NCI-H1436 treated with DMSO at 0.1 percent for 48 hours (cell line): Measurements from ENCODE around the gene PRRT3.
"Not testable (repeated sequence)": the region's sequence is repeated elsewhere in the genome, so short reads cannot be mapped to it uniquely, and the experiment has no call there.

ENCODE experiments used
- DNase-seq: peaks from one replicate; lab custom pipeline; 2025; lab: John Stamatoyannopoulos, UW

PRRT3 gene

DNA sequence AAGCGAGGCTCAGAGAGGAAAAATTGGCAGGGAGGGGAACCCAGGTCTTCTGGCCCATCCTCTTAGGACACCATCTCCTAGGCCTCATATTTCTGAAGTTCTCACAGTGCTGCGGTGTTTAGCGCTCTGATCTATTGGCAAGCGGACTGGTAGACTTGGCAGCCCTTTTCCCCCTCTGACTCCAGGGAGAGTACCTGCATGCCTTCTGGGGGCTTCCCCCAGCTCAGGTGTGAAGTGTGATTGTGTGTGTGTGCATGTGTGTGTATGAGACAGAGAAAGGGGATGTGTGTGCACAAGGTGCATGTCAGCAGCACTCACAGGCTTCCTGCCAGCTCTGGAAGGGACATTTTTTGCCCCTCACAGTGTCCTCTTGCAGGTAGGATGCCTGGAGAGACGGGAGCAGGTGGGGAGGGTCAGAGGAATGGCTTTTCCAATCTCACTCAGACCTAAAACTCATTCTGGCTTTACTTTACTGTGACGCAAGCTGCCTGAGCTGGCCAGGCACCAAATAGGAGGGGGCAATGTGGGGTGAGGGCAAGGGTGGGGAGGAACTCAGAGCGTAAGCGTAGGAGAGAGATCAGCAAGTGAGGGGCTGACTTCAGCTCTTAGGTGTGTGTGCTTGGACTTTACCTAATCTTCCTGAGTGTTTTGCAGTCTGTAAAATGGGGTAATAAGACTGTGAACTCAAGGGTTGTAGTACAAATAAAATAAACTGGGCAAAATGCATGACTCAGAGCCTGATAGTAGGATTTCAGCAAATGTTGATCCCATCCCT lies 53.6 kb downstream of the PRRT3 start:
- DNase-seq: no peak

DNA sequence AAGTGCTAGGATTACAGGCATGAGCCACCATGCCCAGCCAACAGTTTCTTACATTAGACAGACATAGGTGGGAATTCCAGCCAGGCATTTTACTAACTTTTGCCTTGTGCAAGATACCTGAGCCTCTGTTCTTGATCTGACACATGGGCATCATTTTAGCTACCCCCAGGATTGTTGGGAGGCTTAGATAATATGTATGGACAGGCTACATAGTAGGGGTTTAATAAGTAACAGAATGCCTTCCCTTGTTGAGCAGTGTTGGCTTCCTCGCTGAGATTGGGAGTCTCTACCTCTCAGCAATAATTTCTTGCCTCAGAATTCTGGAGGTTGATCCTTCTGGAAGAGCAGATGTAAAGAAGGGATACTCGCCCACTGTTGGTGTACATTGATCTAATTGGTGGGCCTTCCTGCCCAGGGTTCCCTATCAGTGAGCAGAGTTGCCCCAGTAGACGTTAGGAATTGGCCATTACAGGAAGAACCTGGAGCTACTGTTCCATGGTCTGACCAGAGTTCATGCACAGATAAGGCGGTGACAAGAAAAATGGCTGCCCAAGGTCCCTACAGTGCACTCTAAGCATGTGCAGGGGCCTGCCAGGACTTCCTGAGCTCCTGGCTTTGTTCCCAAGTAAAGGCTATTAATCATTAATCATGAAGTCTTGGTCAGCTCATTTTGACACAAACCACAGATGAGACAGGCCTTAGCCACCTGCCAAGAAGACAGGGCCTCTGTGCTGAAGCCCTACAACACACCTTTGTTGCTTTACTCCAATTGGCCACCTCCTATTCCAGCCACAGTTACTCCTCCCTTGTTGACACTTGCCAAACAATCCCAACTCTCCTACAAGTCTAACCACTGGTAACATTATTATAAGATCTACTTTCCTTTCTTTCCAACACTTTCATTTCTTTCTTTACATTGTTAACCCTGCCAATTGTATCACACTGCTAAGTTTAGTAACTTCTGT lies 54.5 kb downstream of the PRRT3 start:
- no peak for DNase-seq

GRCh38 chr3:9896755-9897407 lies 55.3 kb downstream of the PRRT3 start:
- DNase-seq: not testable (repeated sequence)

DNA sequence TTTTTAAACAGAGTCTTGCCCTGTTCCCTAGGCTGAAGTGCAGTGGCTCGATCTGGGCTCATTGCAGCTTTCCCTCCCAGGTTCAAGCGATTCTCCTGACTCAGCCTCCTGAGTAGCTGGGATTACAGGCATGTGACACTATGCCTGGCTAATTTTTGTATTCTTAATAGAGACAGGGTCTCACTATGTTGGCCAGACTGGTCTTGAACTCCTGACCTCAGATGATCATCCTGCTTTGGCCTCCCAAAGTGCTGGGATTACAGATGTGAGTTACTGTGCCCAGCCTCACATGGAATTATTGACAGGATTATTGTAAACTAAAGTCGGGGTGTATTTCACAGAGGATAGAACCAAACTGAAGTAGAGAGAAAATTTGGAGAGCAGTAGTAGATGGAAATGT lies 56.5 kb downstream of the PRRT3 start:
- not testable (repeated sequence) for DNase-seq
